Frontal cortex (tissue), 4 donors: ENCODE measurements around the gene FNDC11. TPM values are rescaled to one million over a fixed set of nuclear protein-coding genes. Genes with fewer than 3 reads are reported as not detected.
"Not testable (repeated sequence)": the region's sequence is repeated elsewhere in the genome, so short reads cannot be mapped to it uniquely, and the experiment has no call there.

ENCODE experiments used
- DNase-seq, 2 donors: peaks; one replicate each; pipeline ENCODE4 v3.0.0; 2012; ENCODE audit warnings: low spot score in 2 of 2
- FAIRE-seq: peaks from 2 replicates; lab custom pipeline; 2012; peaks lifted over from hg19 to GRCh38; lab: Jason Lieb, UNC
- total RNA-seq: library from RNA; depleted of rRNA; stranded (reverse); fragments of >200 nt; gene quantifications from one replicate; pipeline ENCODE4 v1.2.3, GENCODE V29; 2014
- donor health status: control.
- donor health status: control.
- donor health status: control.

FNDC11 gene
- total RNA-seq, 1 donor from 2014 or later, result 6.1 TPM

GRCh38 chr20:63590218-63591146 is 36.5 kb downstream of the FNDC11 start:
- FAIRE-seq (no peak), DNase-seq (no peak)

GRCh38 chr20:63591147-63591533 is 37.2 kb downstream of the FNDC11 start:
- FAIRE-seq, result no peak
- DNase-seq, result no peak

- FAIRE-seq (no peak), DNase-seq (no peak)
These were observed 37.9 kb downstream of the FNDC11 start for GRCh38 chr20:63591786-63592355.

GRCh38 chr20:63592661-63593060 is 38.7 kb downstream of the FNDC11 start:
- FAIRE-seq (no peak), DNase-seq (no peak)

DNA sequence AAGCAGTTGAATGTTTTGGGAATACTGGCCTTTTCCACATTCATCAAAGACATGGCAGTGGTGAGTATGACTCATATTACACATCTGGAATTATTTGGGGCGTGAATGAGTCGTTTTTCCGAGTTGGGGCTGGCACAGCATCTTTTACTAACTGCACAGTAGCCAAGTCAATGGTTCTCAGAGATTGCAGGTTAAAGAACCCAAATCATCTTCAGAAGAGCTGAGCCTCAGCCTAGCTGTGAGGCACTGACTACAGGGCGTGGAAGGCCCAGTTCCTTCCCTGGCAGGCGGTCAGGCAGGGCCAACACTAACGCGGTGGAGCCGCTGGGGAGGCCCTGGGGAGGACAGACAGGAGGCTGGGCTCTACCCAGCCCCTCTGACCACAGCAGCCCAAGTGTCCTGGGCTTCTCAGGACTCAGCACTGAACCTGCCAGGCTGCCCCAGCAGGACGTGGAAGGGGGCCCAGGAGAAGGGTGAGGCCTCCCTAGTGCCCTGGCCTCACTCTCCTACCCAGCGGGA is 40.1 kb downstream of the FNDC11 start:
- no peak for FAIRE-seq
- no peak for DNase-seq

DNA sequence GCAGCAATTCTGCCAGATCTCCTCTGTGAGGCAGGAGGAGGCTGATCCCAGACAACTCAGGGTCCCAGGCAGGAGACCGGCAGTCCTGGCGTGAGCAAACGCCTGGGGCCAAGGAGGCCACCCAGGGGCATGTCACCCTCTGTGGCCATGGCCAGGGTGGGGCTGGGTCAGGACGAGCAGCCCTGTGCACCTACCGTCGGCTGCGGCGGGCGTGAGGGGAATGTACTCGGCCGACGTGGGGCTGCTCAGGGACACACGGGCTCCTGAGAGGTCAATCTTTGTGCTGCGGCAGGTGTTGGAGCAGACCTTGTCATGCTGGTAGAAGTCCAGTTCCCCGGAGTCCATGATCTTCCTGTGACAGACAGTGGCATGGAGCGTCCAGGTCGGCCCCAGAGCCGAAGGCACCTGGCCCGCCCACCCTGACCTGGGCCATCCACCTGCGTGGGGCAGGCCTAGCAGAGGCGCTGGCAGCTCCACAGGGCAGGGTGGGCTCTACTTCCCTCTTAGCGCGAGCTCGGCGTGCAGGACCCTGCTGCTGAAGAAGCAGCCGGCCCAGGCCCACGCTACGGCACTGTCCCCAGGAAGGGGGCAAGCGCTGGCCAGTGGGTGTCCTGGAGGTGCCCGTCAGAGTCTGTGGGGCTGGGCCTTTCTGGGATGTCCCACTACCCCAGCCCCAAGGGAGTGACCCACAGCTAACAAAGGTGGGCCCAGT is 41.6 kb downstream of the FNDC11 start:
- FAIRE-seq (no peak), DNase-seq (no peak)

DNA sequence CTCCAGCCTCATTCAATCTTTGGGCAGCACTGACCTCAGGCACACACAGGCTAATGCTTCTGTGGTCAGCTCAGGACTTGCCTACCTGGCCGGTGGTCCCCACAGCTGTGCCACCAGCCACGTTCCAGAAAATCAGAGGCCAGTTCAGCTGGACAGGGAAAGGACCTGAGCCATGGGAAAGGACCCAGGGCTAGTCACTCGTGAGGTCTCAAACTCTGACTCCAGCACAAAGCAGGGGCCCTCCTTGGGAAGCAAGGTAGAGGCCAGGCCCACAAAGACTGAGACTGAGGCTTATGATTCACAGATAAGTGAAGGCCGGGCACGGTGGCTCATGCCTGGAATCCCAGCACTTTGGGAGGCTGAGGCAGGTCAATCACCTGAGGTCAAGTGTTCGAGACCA is 42.5 kb downstream of the FNDC11 start:
- DNase-seq (no peak), FAIRE-seq (no peak)

DNA sequence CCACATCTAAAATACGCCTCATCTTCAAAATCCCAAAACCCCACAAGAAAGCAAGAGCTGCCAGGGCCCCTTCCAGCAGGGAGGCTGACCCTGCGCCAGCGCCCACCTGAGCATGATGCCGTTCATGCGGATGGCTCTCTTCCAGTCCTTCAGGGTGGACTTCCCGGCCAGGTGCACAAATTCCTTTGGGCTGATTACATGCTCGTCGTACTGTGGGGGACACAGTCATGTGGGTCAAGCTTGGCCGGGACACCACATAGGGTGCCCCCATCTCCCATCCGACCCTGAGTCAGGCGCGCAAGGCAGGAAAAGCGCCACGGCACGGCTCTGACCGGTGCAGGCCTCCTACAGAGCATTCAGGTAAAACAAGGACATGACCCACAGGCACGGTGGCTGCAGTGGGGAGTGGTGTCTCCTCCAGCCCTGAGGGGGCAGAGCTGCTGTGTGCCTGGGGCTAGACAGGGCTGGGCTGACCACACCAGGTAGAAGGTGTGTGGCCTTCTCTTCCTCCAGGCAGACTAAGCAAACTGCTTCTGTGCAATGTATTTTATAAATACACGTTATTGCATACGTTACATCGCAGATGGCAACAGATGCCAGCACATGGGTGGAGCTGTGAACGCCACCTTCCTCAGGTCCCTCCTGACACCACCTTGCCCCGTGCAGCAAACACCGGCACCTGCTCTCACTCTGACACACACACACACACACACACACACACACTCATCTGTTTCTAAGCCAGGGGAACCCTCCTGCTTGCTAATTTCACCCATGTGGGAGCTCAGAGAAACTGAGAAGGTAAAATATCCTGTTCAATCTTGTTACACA is 43.9 kb downstream of the FNDC11 start:
- no peak for FAIRE-seq
- DNase-seq, result no peak

DNA sequence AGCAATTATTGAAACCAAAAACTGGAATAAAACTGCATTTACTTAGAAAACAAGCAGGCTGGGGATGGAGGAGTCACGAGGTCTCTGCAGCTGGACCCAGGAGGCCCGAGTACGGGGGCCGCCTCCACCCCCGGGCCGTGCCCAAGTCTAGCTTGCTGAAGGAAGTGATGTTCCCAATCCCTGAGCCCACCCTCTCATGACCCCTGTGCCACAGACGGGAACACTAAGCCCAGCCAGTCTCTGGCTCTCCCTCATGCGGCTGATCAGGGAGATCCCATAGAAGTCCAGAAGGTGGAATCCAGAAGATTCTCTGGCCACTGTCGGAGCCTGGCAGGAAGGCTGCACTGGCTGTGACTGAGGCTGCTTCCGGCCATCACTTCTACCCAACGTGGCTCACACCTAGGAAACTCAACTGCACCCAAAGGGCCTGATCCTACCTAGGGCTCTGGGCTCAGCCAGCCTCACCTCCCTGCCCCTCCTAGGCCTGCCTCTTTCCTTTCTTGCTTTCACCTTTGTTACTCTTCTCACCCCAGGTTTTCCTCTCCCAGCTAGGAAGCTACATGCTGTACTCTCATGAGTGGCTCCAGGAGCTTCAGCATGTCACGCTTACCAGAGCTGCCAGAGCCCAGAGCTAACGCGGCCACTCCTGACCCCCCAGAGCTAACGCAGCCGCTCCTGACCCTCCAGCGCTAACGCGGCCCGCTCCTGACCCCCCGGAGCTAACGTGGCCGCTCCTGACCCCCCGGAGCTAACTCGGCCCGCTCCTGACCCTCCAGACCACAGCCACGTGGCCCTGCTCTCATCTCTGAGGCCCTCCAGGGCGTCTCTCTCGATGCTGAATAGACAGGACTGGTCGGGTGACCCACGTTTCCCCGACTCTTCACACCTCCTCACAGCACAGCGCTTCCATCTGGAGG is 44.8 kb downstream of the FNDC11 start:
- FAIRE-seq (no peak), DNase-seq (no peak)

DNA sequence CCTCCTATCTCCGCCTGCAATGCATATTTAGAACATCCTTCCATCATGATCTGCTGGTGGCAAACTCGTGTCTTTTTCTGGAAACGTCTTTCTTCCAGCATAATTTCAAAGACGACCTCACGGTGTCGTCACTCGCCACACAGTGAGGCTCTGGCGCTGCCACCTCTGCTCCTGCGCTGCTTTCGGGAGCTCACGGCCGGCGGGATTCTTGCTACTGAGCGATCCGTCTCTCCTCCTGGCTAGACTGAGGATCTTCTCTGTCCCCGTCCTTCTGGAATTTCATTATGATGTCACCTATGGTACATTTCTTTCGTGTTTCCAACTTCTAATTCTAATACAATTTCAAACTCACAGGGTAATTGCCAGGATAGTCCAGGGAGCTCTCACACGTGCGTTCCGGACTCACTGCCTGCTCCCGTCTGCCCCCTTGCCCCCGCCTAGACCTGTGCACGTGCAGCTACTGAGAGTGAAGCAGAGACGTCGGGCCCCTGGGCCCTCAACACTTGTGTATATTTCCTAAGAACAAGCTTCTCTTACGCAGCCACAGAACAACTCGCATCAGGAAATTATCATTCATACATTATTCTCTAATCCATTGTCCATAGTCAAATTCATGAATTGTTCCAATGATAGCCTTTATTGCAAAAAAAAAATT is 45.6 kb downstream of the FNDC11 start:
- no peak for DNase-seq
- FAIRE-seq, result no peak

GRCh38 chr20:63601679-63602078 is 47.7 kb downstream of the FNDC11 start:
- not testable (repeated sequence) for DNase-seq, FAIRE-seq

DNA sequence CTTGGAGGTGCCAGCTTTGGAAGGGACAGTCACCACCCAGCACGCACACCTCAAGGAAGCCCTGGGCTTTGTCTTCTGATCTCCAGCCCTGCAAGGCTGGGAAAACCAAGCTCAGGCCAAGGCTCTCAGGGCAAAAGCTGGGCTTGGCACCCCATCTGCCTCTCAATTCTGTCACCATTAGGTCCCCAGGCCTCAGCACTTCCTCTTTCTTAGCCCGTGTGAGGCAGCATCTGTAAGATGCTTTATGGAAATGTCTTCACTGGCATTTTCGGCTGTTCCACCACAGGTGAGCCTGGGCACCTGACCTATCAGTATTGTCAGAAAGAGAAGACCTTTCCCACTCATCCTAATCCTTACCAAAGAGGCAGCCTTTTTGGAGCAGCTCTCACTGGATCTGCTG is 48.4 kb downstream of the FNDC11 start:
- DNase-seq, result no peak
- no peak for FAIRE-seq

Other genes starting within 250 kb of the FNDC11 start
- 6.9 TPM for gene CHRNA4, start 192.8 kb upstream of the FNDC11 start, total RNA-seq
- 159 TPM for gene KCNQ2, start 81.5 kb upstream of the FNDC11 start, total RNA-seq
- 179 TPM for gene EEF1A2, start 55.1 kb upstream of the FNDC11 start, total RNA-seq
- gene PPDPF, start 33.4 kb upstream of the FNDC11 start, total RNA-seq, result 17.1 TPM
- gene PTK6, start 16.8 kb upstream of the FNDC11 start, total RNA-seq, result not detected
- not detected for gene SRMS, start 6.4 kb upstream of the FNDC11 start, total RNA-seq
- 3.7 TPM for gene HELZ2, start 20.1 kb downstream of the FNDC11 start, total RNA-seq
- 6.1 TPM for gene GMEB2, start 72.9 kb downstream of the FNDC11 start, total RNA-seq
- gene STMN3, start 99.3 kb downstream of the FNDC11 start, total RNA-seq, result 104 TPM
- 8.2 TPM for gene RTEL1, start 104.2 kb downstream of the FNDC11 start, total RNA-seq
- not detected for gene TNFRSF6B, start 142.5 kb downstream of the FNDC11 start, total RNA-seq
- gene ARFRP1, start 153.8 kb downstream of the FNDC11 start, total RNA-seq, result 18.3 TPM
- gene ZGPAT, start 153.9 kb downstream of the FNDC11 start, total RNA-seq, result 6.5 TPM
- 4.9 TPM for gene LIME1, start 182.5 kb downstream of the FNDC11 start, total RNA-seq
- 1.2 TPM for gene SLC2A4RG, start 185.6 kb downstream of the FNDC11 start, total RNA-seq